Measurements from ENCODE around the gene ARID1B. TPM values are rescaled to one million over a fixed set of nuclear protein-coding genes. Genes with fewer than 3 reads are reported as not detected.
"Not testable (repeated sequence)": the region's sequence is repeated elsewhere in the genome, so short reads cannot be mapped to it uniquely, and the experiment has no call there.

Gene ARID1B
- total and polyA plus RNA-seq, 8 donors = 67.6 to 102 (median 99.0) TPM

DNA sequence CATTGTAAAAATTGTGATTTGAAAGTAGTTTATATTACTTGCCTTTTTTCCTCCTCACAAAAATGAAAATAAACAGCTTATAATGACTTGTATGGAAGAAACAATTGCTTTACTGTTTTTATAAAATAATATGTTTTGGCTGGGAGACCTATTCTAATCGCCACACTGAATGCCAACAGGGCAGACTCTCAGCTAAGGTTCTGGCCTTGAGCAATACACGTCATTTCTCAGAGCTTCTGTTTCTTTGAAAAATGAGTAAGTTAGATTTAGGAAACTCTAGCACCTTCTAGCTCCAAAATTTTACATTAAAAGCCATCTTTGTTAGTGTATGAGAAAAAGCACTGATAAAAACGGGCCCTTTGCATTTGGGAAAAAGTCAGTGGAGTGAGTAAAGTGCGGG is 166.6 kb downstream of the ARID1B start:
- Histone ChIP-seq H3K4me1 (peaks cover 3 to 28% of the 10 kb centered on the region in 2 donors), H3K27me3 (no peaks in the 10 kb centered on the region), H3K36me3 (no peaks in the 10 kb centered on the region), H3K27ac (no peak overlapping the region), H3K4me3 (no peak overlapping the region), H3K9me3 (no peaks in the 10 kb centered on the region)
- no peak for ATAC-seq
- DNase-seq = no peak
- intact Hi-C loops (cut with DNase I) = no loop called here
- TF ChIP-seq, protein P1, sequence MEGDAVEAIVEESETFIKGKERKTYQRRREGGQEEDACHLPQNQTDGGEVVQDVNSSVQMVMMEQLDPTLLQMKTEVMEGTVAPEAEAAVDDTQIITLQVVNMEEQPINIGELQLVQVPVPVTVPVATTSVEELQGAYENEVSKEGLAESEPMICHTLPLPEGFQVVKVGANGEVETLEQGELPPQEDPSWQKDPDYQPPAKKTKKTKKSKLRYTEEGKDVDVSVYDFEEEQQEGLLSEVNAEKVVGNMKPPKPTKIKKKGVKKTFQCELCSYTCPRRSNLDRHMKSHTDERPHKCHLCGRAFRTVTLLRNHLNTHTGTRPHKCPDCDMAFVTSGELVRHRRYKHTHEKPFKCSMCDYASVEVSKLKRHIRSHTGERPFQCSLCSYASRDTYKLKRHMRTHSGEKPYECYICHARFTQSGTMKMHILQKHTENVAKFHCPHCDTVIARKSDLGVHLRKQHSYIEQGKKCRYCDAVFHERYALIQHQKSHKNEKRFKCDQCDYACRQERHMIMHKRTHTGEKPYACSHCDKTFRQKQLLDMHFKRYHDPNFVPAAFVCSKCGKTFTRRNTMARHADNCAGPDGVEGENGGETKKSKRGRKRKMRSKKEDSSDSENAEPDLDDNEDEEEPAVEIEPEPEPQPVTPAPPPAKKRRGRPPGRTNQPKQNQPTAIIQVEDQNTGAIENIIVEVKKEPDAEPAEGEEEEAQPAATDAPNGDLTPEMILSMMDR (IDR thresholded peaks at IDR 0.05) = no peak

DNA sequence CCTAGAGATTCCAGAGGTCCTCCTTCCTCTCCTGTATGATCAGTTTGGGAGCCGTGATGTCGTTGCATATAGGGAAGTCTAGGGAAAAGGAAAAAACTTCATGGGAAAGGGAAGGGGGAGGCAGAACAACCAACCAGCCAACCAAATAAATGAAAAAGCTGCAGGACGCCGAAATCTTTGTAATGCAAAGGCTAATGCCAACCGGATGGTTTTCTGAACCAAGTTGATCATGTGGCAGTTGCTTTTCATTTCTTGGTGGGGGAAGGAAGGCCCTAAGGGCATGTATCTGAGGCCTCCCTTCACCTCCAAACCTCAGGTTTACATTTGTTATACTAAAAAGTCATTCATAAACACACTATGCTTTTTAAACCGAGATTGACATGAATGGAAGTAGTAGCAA is 167.2 kb downstream of the ARID1B start:
- Histone ChIP-seq H3K27me3 (no peaks in the 10 kb centered on the region), H3K27ac (no peak overlapping the region), H3K4me1 (peaks cover 3 to 31% of the 10 kb centered on the region in 2 donors), H3K9me3 (no peaks in the 10 kb centered on the region), H3K36me3 (no peaks in the 10 kb centered on the region), H3K4me3 (no peak overlapping the region)
- no peak for DNase-seq
- ATAC-seq = no peak
- intact Hi-C loops (cut with DNase I) = no loop called here
- TF ChIP-seq, protein P1 (IDR thresholded peaks at IDR 0.05) = no peak

DNA sequence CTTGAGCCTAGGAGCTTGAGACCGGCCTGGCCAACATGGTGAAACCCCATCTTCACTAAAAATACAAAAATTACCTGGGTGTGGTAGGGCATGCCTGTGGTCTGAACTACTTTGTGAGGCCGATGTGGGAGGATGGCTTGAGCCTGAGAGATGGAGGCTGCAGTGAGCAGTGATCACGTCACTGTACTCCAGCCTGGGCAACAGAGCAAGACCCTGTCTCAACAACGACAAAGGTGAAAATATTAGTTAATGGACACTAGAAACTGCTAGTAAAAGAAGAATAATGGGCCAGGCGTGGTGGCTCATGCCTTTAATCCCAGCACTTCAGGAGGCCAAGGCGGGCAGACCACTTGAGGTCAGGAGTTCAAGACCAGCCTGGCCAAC is 168.6 kb downstream of the ARID1B start:
- H3K27ac ChIP-seq; H3K4me3 ChIP-seq; DNase-seq; ATAC-seq; intact Hi-C loops (cut with DNase I); H3K9me3 ChIP-seq; H3K36me3 ChIP-seq; H3K27me3 ChIP-seq: not testable (repeated sequence)
- H3K4me1 ChIP-seq = peaks cover 3 to 19% of the 10 kb centered on the region in 2 donors

DNA sequence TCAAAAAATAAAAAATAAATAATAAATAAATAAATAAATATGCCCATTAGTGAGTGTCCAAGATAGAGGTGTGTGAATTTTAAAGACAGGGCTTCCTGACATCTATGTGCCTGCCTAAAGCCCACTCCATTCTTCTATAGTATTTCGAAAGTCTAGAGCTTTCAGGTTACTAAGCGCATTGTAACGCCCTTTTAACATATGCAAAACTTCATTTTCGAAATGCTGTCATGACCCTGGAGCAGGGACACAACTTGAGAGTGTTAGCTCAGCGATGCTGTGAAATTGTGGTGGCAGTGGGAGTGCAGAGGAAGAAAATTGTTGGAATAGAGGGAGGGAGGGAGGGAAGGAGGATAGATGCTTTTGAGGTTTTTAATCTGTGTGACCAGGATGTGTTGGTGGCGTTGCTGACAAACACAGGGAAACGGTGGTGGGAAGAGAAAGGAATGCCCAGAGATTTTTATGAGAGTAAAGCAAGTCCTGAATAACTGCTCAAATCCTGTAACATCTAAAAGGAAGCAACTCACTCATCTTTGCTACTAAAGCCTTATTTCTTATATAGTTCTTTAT is 169.3 kb downstream of the ARID1B start:
- Histone ChIP-seq H3K9me3 (no peaks in the 10 kb centered on the region), H3K4me3 (no peak overlapping the region), H3K27me3 (no peaks in the 10 kb centered on the region), H3K4me1 (peaks cover 3 to 19% of the 10 kb centered on the region in 2 donors), H3K36me3 (no peaks in the 10 kb centered on the region), H3K27ac (no peak overlapping the region)
- no peak for DNase-seq
- no peak for ATAC-seq
- TF ChIP-seq, protein P1 (IDR thresholded peaks at IDR 0.05) = no peak
- intact Hi-C loops (cut with DNase I) = no loop called here

DNA sequence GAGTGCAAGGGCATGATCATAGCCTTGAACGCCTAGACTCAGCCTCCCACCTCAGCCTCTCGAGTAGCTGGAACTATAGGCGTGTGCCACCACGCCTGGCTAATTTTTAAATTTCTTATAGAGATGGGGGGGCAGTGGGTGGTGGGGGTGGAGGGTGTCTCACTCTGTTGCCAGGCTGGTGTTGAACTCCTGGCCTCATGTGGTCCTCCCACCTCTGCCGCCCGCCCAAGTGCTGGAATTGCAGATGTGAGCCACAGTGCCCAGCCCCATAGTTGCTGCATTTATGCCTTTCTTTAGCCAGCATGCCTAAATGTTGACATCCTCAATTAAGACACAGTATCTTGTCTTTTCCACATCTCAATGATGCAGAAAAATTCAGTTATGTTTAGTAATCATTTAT is 171.1 kb downstream of the ARID1B start:
- Histone ChIP-seq H3K27ac (no peak overlapping the region), H3K36me3 (no peaks in the 10 kb centered on the region), H3K27me3 (no peaks in the 10 kb centered on the region), H3K4me3 (no peak overlapping the region), H3K9me3 (no peaks in the 10 kb centered on the region), H3K4me1 (peaks cover 3 to 23% of the 10 kb centered on the region in 2 donors)
- TF ChIP-seq, protein P1 (IDR thresholded peaks at IDR 0.05) = no peak
- no peak for DNase-seq
- no peak for ATAC-seq
- intact Hi-C loops (cut with DNase I) = no loop called here

DNA sequence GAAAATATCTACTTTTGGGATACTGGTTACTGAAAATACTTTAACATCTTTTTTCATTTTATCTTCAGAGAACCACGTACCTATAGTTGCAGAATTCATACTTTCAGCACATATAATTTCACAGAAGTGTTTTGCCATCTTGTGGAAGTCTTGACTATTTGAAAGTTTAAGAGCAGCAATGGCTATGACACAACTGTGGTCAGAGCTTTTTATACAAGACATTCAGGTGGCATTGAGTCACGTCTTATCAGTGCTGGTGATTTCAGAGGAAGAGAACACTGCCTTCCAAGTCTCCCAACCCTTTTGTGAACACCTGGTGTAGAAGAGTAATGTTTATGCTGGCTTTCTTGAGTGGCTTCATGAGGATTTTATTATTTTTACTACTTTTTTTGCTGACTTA is 171.6 kb downstream of the ARID1B start:
- DNase-seq (no peak), ATAC-seq (peak; percentile 80)
- intact Hi-C loops (cut with DNase I) = no loop called here
- H3K27me3 ChIP-seq = no peaks in the 10 kb centered on the region
- TF ChIP-seq, protein P1 (IDR thresholded peaks at IDR 0.05) = no peak
- no peaks in the 10 kb centered on the region for H3K36me3 ChIP-seq
- peaks cover 3 to 28% of the 10 kb centered on the region in 2 donors for H3K4me1 ChIP-seq
- H3K27ac ChIP-seq = peak overlapping the region; percentile 1 to 20
- no peaks in the 10 kb centered on the region for H3K9me3 ChIP-seq
- H3K4me3 ChIP-seq = no peak overlapping the region
